Stimulated activated CD8-positive, alpha-beta memory T cell treated with anti-CD3 and anti-CD28 coated beads, Interleukin-12 subunit alpha, Interleukin-12 subunit beta, amount 100 ng/mL, for 1 hour (primary cell): Measurements from ENCODE around the gene CIAO3.

Source experiments
- DNase-seq: peaks from one replicate; pipeline ENCODE4 v3.0.0-alpha.2; 2020; ENCODE audit warnings: low read depth

The CIAO3 gene

DNA sequence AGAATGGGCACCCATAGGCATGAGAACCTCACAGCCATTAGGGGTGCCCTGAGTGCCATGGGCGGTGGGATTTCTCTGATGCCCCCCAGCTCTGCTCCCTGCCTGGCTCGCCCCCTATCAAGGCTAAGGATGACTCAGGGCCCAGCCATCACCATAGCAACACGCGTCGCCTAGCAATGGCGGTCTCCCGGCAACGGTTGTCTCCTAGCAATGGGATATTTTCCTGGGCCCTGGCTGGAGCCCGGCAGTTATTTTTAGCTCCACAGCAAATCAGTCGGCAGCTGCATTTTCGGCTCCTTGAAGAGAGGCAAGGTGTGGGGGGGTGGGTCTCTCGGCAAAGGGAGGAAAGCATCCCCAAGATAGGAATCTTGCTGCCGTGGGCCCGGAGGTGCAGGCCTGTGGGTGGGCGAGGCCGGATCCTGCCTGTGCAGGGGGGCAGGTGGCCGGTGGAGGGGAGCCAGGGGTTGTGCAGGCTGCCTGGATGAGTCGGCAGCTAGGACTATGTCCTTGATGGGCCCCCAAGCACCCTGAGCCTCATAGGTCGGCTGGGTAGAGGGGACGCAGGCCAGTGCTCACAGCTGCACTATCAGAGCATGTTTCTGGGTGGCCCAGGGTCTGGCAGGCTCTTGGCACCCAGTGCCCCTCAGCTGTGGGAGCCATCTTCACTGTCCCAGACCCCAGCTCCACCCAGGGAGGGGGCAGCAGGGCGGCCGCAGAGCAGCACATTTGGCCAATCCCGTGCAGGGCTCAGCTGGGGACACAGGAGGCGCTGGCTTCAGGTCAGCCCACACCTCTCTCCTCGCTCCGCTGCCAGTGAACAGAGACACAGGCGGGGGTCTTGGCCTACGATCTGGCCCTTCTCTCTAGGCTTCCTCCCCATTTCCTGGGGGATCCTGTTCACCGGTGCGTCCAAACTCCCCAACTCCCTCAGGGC is 31.0 kb downstream of the CIAO3 start:
- DNase-seq = no peak

DNA sequence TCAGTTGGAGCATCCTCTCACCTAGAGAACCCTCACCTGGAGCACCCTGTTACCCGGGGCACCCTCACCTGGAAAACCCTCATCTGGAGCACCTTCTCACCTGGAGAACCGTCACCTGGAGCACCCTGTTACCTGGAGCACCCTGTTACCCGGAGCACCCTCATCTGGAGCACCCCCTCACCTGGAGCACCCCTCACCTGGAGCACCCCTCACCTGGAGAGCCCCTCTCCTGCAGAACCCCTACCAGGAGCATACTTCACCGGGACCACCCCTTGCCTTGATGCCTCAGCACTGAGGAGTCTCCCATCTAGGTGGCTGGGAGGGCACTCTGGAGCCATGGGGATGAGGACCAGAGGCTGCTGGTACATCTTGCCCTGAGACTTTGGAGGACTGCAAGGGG is 31.8 kb downstream of the CIAO3 start:
- DNase-seq = no peak

DNA sequence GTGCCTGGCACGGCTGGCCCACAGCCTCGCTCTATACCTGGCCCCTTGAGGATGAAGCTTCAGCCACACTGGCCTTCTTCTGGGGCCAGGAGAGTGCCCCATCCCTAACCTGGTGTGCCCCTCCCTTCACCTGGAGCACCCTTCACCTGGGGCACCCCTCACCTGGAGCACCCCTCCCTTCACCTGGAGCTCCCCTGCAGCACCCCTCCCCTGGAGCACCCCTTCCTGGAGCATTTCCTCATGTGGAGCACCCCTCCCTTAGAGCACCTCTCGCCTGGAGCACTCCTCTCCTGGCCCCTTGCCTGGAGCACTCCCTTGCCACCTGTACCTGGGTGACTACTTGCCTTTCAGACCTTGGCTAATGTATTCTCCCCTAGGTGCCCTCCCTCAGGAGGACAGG is 32.8 kb downstream of the CIAO3 start:
- no peak for DNase-seq

DNA sequence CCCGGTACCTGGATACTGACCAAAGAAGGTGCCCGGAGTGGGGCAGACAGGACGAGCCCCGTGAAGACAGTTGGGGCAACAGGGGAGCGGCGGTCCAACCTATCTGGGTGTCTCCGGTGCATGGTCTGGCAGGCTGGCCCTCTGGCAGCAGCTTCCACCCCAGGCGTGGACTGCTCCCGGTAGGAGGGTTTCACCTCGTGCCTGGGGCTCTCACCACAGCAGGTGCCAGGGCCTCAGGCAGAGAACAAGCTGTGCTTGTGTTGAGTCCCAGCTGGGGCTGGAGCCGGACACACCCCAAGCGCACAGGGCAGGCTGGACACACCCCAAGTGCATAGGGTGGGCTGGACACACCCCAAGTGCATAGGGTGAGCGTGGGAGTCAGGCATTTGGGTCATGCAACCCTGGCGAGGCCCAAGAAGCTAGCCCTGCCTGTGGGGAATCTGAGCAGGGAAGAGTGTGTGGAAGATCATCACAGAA is 33.7 kb downstream of the CIAO3 start:
- DNase-seq = no peak

DNA sequence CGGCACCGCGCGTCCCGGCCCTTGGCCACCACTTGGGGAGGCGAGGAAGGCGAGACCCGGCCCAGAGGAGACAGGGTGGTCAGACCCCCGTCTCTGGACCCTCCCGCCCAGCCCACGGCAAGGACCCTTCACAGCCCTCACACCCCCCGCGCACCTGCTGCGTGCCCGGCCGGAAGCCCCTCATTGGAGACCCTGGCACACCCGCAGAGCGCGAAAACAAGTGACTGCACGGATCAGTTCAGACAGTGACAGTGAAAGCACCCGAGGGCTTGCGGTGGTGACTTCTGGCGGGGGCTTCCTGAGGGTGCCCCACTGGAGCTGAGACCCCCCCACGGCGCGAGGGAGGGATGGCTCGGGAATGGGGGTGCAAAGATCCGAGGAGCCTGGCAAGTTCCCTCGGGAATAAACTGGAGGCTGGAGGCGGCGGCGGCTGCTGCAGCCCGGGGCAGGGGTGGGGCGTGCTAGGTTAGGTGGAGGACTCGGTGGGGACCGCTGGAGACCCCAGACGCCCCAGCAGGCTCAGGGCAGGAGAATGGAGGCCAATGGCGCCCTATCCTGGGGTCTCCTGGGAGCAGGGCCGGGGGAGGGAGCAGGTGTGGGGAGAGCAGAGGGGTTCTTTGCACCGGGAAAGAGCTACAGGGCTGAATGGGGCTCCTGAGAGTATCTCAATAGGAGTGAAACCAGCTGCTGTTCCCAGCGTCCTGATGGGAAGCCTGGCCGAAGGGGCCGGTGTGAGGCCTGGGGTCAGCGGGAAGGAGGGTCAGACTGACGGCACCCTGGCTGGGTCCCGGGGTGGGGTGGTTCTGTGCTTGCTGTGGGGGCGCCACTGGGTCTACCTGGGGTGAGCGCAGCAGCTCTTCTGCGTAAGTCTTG is 34.4 kb downstream of the CIAO3 start:
- DNase-seq = no peak

DNA sequence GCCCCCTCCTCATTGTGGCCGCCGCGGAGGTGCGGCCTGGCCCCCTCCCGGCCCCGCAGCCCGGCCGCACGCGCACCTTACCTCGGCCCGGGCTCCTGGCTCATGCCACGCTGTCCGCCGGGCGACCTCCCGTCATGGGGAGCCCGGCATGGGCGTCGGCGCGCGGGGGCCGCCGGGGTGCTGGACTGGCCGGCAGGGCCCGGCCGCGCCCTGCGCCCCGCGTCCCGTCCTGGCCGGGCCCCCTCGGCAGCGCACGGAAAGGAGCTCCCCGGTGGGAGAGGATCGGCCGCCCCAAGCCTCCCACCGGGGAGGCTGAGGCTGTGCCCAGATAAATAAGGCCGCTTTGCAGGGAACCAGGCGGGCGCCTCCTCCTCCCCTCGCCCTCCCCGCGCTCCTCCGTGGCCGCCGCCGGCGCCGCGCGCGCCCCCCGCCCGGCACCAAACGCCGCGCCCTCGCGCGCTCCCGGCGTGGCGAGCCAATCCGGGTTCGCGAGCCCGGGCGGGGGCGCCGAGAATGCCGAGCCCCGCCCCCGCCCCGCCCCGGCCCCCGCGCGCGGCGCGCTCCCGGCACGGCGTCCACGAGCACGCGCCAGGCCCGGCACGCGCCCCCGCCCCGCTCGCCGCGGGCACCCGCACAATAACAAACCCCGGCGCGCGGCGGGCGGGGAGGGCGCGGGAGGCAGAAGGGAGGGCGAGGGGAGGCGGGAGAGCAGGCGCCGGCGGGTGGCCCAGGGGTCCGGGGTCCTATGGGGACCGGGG is 35.2 kb downstream of the CIAO3 start, which contains the start of gene FBXL16:
Gene FBXL16 (minus strand): TSS at position 371 of the 758 bp plus-strand sequence. CDS start 8,396 bp downstream, outside the sequence.
- DNase-seq = no peak

DNA sequence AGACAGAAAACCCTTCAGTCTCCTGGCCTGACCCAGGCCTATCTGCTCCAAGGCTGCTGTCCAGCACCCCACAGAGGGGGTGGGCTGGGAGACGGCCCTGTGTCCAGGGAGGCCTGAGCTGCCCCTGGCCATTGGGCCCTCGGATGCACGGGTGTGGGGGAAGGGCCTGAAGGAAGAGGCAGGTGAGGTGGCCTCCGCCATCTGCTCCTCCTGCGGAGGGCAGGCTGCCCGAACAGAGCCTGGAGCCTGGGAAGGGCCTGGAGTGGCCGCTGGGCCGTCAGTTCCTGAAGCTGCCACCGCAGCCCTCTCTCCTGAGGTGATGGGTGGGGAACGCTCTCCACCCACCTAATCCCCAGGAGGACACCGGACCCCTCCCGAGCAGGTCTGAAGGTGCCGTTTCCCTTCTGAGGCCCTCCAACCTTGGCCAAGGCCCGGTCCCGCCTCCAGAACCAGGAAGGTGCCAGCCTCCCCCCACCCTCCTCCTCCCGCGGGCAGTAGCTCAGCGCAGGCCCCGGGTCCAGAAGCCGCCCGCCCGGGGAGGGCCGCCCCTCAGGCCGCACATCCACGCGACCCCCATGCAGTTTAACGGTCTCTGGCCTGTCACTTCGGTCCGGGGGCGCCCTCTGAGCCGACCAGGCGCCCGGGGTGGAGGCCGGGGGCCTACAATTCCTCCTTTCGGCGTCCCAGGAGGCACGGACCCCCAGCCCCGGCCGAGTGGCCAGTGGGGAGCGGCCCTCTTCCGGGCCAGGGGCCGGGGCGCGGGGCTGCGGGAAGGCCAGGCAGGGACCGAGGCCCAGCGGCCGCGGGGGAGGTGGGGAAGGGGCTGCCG is 36.0 kb downstream of the CIAO3 start:
- no peak for DNase-seq

DNA sequence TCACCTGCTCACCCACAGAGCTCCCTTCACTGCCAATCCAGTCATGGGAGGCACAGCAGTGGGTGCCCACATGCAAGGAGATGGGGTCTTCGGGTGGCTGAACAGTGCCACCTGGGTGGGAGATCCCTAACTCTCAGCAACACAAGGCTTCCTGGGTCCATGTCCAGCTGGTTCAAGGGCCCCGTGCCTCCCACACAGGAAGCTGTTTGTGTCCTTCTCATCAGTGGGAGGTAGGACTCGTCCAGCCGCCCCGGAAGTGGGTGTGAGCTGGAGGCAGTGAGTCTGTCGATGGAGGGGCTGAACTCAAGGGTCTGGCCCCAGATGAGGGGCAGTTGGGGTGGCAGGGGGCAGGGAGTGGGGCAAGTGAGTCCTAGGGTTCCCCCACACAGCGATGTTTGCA is 36.8 kb downstream of the CIAO3 start:
- no peak for DNase-seq

DNA sequence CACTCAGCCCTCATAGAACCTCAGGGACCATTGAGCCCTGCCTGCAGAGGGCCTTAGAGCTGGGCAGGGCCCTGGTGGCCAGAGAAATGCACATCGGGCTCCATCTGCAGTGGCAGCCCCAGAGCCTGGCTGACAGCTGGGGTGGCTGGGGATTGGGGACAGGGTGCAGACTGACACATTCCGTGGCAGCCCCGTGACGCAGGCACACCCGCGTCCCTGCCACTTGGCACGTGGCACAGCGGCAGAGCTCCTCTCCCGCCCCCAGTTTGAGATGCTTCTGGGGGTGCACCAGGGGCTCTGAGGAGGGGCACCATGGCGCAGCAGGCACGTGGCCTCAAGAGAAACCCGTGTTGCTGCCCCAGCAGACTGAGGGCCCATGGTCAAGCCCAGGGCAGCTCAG is 37.4 kb downstream of the CIAO3 start:
- no peak for DNase-seq

DNA sequence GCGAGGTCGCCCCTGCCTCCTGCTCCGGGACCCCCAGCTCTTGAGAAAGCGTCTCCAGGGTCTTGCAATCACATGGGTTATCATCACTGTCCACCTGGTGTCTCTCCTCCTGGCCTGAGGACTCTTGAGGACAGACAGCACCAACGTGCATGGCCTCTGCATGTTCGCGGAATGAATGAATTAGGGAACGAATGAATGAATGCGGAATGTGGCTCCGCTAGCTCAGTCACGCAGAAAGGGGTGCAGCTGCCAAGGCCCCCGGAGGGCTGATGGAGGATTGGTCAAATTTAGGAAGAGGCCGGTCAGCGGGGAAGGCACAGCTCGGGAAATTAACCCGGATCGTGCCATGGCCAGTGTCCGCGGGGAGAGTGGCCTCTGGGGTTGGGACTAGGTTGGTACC is 38.5 kb downstream of the CIAO3 start:
- DNase-seq = no peak

DNA sequence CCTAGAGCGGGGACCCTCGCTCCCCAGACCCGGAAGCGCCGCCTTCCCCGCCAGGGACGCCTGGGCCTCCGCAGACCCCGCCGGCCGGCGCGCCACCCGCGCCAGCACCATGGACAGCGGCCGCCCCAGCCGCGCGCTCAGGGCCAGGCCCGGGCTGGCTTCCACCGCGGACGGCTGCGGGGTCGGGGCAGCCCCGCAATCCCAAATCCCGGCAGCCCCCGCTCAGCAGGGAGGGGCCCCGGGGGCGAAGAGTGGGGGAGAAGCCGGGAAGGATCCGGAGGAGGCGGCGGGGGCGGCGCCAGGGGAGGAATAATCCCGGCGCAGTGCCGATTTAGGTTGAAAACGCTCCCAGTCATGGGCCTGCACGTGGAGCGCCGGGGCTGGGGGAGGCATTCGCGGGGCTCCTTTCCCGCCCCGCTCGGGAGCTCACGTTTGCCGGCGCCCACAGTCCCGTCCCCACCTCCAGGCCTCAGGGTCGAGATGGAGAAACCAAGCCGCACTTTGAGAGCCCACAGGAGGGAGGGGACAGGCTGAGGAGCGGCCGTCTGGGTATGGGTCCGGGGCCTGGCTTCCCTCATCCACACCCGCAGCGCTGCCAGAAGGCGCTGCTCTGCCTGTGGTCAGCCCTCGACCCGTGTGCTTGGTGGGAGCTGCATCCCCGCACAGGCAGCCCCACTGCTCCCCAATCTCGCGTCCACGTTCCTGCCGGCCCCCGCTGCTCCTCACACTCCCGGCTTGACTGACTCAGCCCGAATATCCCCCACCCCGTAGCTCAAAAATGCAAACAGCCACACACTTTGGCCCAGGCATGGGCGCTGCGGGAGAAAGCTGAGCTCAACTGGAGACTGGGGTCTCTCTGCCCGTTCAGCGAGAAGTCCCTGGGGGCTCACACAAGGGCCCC is 39.9 kb downstream of the CIAO3 start:
- DNase-seq = no peak

DNA sequence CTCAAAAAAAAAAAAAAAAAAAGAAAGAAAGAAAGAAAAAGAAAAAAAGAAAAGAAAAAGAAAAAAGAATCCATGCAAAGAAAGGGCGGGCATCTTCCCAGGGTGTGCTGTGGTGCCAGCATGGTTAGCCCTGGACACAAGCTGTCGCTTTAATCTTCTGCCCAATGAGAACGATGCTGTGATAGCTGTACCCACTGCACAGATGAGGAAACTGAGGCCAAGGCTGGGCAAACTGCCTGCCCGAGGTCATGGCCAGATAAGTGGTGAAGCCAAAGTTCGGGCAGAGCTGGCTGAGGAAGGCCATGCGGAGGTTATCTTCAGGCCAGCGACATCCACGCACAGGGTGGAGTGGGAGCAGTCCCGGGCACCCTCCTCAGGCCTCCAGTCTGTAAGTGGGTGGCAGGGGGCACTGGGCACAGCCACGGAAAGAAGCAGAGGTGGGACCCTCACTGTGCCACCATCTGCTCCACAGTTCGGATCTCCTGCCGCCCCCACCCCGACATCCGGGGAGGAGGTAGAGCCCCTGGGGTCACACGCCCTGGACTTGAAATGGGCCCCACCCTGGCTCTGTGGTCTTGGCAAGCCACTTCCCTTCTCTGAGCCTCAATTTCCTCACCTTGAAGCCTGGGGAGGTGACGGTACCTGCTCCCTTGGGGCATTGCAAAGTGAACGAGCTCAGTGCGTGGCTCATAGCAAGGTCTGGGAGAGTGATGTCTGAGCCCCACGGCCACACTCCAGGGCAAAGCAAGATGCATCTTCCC is 41.7 kb downstream of the CIAO3 start:
- no peak for DNase-seq

DNA sequence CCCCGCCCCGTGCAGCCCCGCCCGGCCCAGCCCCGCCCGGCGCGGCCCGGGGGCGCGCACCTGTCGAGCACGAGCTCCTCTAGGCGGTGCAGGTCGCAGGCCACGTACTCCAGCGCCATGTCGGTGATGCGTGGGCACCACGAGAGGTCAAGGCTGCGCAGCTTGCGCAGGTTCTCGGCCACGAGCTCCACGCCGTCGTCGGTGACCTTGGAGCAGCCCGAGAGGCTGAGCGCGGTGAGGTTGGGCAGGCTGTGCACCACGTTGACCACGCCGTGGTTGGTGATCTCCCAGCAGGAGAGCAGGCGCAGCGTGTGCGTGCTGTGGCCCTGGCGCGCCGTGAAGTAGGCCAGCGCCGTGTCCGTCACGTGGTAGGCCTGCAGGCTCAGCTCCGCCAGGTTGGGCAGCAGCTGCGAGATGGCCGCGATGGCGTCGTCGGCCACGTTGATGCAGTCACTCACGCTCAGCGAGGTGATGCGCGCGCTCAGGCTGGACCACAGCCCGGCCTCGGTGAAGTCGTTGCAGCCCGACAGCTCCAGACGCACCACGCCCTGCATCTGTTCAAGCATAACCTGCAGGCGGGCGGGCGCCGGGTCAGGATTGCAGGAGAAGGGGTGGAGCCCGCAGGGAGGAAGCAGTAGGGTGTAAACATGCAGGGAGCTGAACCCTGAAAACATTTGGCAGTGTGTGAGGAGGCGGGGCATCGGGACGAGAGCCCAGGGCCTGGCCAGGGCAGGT is 45.3 kb downstream of the CIAO3 start:
- DNase-seq = peak; percentile 38

DNA sequence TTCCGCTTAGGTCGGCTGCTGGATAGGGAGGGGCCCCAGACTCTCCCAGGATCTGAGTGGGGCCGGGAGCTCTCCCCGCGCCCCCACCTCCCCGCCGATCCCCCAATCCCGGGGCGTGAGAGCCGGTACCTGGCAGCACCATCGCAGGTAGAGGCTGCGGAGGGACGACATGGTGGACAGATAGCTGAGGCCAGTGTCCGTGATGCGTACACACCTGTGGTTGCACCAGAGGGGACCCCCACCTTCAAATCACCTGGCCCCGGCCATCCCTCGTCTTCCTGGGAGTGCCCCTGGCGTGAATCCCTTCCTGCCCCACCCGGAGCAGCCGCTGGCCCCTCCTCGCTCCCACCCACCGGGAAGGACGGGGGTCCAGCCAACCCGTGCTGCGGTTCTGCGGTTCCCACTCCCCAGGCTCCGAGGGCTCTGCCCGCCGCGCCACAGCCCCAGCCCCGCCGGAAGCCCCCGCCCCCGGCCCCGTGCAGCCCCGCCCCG is 45.9 kb downstream of the CIAO3 start:
- no peak for DNase-seq

DNA sequence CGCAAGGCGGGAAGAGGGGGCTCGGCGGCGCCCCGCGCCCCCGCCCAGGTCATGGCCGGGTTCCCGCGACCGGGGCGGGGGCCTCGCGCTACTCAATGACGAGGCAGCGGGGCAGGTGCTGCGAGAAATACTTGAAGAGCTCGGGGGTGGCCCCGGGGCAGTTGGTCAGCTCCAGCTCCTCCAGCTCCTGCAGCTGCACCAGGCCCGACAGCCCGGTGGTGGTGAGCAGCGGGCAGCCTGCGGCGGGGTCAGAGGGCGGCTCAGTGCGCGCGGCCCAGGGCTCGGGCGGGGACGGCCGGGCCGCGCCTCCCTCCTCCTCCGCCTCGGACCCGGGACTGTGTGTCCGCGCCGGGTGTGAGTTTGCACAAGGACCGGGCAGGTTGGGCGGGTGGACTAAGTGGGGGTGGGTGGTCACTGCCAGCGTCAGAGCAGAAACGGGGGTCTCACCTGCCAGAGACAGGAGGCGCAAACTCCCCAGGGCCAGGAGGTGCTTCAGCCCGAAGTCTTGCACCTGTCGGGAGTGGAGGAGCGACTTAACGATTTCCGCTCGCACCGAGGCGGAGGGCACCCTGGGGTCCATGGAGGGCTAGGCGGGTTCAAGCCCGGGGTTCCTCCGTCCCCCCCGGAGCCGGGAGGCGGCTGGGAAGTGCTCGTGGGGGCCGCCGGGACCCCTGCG is 46.5 kb downstream of the CIAO3 start:
- no peak for DNase-seq

DNA sequence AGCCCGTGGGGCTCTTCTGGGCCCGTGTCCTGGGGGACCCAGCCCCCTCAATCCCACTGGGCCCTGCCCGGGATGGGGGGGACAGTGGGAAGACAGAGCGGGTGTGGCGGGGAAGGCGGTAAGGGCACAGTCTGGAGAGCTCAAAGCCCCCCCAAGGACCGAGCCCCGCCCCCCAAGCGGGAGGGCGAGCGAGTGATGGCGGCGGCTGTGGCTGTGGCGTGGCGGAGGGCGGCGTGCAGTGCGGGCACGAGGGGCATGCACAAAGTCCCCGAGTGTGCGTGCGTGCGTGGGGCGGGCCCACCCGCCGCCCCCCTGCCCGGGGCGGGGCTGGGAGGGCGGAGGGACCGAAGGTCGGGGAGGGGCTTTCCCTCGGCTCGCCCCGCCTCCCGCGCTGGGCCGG is 47.0 kb downstream of the CIAO3 start:
- DNase-seq = no peak

DNA sequence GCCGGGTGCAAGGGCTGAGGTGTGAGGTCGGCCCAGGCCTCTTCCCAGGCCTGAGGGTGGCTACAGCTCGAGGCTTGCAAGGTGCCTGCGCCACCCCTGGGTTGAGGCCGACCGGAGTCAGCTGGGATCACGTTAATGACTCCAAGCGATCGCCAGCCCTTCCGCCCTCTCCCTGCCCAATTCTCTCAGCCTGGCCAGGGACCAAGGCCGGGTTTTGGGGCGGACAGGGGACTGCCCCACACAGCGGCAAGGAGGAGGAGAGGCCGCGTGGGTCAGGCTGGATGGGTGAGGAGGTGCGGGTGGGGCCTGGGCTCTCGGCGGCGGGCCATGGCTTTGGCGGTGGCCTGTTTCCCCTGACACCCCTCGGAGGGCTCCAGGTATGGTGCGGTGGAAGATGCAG is 47.4 kb downstream of the CIAO3 start:
- no peak for DNase-seq
